ENCODE results near the gene C2.

The C2 gene

GRCh38 chr6:31948753-31949413 is 21.4 kb downstream of the C2 start:
- H3K9ac ChIP-seq (ENCODE audit: low read depth, low read length), result no peak overlapping the region
- H3K4me1 ChIP-seq (ENCODE audit: insufficient read depth, low read length), result no peaks in the 10 kb centered on the region
- no peaks in the 10 kb centered on the region for H3K9me3 ChIP-seq (ENCODE audit: insufficient read depth, low read depth, low read length)
- H3K36me3 ChIP-seq (ENCODE audit: insufficient read depth, low read depth, low read length), result peaks cover 32% of the 10 kb centered on the region
- no peak overlapping the region for H3K27ac ChIP-seq (ENCODE audit: low read length)
- no peak overlapping the region for H3K4me3 ChIP-seq (ENCODE audit: low read length)
- H3K27me3 ChIP-seq (ENCODE audit: insufficient read depth, low read length), result peaks cover 31% of the 10 kb centered on the region

- Histone ChIP-seq H3K9me3 (ENCODE audit: insufficient read depth, low read depth, low read length) (no peaks in the 10 kb centered on the region), H3K27ac (ENCODE audit: low read length) (no peak overlapping the region), H3K9ac (ENCODE audit: low read depth, low read length) (no peak overlapping the region), H3K4me1 (ENCODE audit: insufficient read depth, low read length) (no peaks in the 10 kb centered on the region), H3K4me3 (ENCODE audit: low read length) (no peak overlapping the region), H3K36me3 (ENCODE audit: insufficient read depth, low read depth, low read length) (peaks cover 44% of the 10 kb centered on the region), H3K27me3 (ENCODE audit: insufficient read depth, low read length) (peaks cover 26% of the 10 kb centered on the region)
These were observed 22.5 kb downstream of the C2 start for GRCh38 chr6:31949926-31950548.

DNA sequence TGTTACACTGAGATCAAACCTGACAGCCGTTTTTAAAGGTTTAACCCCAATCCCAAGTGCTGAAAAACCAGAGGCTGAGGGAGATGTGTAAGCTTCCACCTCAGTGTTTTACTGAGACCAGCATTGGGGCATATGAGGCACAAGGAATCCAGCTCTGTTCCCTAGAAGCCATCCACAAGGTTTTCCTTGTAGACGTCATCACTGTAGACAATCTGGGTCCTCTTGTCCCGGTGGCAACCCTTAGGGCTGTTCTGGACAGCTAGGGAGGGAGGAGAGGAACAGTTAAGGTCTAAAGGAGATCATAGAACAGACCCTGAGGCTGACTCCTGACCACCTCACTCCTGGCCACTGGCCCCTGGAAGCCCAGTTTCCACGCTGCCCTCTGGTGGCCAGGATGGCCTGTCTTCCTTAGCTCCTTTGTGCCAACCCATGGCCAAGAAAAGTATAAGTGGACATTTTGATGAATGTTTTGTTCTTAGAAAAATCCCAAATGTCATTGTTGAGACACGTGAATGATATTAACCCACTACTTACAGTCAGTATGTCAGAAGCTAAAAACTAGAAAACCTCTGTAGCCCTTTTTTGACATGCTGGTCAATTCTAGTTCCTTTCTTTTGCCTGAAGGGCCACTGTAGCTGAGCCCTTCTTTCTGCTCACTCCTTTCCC is 24.8 kb downstream of the C2 start:
- Histone ChIP-seq H3K27ac (ENCODE audit: low read length) (no peak overlapping the region), H3K27me3 (ENCODE audit: insufficient read depth, low read length) (peaks cover 11% of the 10 kb centered on the region; the same call in 1 of the 2 replicates), H3K9me3 (ENCODE audit: insufficient read depth, low read depth, low read length) (no peaks in the 10 kb centered on the region), H3K9ac (ENCODE audit: low read depth, low read length) (no peak overlapping the region), H3K36me3 (ENCODE audit: insufficient read depth, low read depth, low read length) (peaks cover 63% of the 10 kb centered on the region), H3K4me1 (ENCODE audit: insufficient read depth, low read length) (no peaks in the 10 kb centered on the region), H3K4me3 (ENCODE audit: low read length) (no peak overlapping the region)

DNA sequence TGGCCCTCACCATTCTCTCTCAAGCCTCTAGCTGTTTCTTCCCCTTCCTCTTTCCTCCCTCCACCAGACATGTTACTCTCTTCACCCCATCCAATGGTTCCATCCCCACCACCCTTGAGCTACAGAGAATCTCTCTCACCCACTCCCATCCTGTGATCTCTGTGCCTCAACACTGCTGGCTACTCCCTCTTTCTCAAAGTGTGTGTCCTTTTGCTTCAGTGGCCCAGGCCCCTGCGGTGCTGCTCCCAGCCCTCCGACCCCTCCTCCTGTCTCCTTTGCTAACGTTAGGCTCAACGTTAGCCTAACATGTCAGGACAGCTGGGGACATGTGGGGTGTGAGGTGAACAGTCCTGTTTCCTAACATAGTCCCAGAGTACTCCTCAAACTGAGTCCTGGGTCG is 25.4 kb downstream of the C2 start:
- peaks cover 2% of the 10 kb centered on the region; the same call in 1 of the 2 replicates for H3K4me1 ChIP-seq (ENCODE audit: insufficient read depth, low read length)
- H3K9me3 ChIP-seq (ENCODE audit: insufficient read depth, low read depth, low read length), result no peaks in the 10 kb centered on the region
- H3K4me3 ChIP-seq (ENCODE audit: low read length), result no peak overlapping the region
- H3K9ac ChIP-seq (ENCODE audit: low read depth, low read length), result no peak overlapping the region
- H3K36me3 ChIP-seq (ENCODE audit: insufficient read depth, low read depth, low read length), result peaks cover 66% of the 10 kb centered on the region
- H3K27ac ChIP-seq (ENCODE audit: low read length), result no peak overlapping the region
- peaks cover 5% of the 10 kb centered on the region; the same call in 1 of the 2 replicates for H3K27me3 ChIP-seq (ENCODE audit: insufficient read depth, low read length)

DNA sequence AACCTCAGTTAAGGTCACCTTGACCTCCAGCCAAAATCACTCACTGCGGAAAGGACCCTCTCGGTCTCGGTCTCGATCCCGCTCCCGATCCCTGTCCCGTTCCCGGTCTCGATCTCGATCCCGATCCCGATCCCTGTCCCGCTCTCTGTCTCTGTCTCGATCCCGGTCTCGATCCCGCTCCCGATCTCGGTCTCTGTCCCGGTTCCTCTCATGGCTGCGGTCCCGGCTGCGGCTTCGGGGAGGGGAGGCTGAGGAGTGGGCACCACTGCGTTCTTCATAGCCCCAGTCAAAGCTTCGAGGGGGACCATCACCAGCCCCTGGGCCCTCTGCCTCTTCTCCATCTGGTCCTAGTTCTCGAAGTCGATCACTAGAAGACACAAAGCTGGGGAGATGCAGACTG is 27.0 kb downstream of the C2 start:
- Histone ChIP-seq H3K36me3 (ENCODE audit: insufficient read depth, low read depth, low read length) (peaks cover 66% of the 10 kb centered on the region), H3K9ac (ENCODE audit: low read depth, low read length) (no peak overlapping the region)

DNA sequence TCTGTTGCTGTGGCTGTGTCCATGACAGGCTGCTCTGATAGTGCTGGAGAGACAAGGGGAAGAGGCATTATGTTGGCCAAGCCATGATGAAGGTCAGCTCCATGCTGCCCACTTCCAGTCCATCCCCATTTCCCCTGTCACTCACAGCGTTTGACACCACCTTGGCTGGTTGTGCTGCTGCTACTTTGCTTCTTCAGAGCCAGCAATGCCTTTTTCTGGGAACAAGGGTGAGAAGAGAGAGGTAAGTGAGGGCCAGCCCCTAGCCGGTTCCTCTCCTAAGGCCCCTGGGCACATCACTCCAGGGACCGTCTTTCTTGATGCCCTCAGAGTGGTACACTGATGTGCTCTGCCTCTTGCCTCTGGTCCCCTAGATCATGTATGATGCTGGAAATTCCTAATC is 29.3 kb downstream of the C2 start:
- Histone ChIP-seq H3K4me3 (ENCODE audit: low read length) (no peak overlapping the region), H3K36me3 (ENCODE audit: insufficient read depth, low read depth, low read length) (peaks cover 72% of the 10 kb centered on the region), H3K27me3 (ENCODE audit: insufficient read depth, low read length) (no peaks in the 10 kb centered on the region), H3K9ac (ENCODE audit: low read depth, low read length) (no peak overlapping the region), H3K9me3 (ENCODE audit: insufficient read depth, low read depth, low read length) (no peaks in the 10 kb centered on the region), H3K27ac (ENCODE audit: low read length) (no peak overlapping the region), H3K4me1 (ENCODE audit: insufficient read depth, low read length) (peaks cover 10% of the 10 kb centered on the region; the same call in 1 of the 2 replicates)

More for the DNA sequence above, 27.0 kb downstream of the C2 start:
- Histone ChIP-seq H3K4me3 (ENCODE audit: low read length) (no peak overlapping the region), H3K9me3 (ENCODE audit: insufficient read depth, low read depth, low read length) (no peaks in the 10 kb centered on the region), H3K27ac (ENCODE audit: low read length) (no peak overlapping the region), H3K27me3 (ENCODE audit: insufficient read depth, low read length) (no peaks in the 10 kb centered on the region), H3K4me1 (ENCODE audit: insufficient read depth, low read length) (peaks cover 5% of the 10 kb centered on the region; the same call in 1 of the 2 replicates)

DNA sequence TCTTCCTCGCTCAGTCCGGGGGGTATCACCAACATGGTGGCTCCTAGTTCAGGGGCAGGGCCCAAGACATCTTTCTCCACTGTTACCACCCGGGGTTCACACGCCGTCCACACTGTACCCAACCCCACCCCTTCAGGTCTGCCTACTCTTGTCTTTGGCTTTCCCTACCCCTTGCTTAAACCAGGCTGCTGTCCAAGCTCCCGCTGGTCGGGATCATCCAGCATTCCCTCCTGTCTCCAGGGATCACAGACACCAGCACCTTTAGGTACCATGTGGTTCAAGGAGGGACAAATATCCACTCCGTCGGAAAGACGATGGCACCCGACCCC is 30.9 kb downstream of the C2 start:
- peaks cover 71% of the 10 kb centered on the region for H3K36me3 ChIP-seq (ENCODE audit: insufficient read depth, low read depth, low read length)
- H3K4me1 ChIP-seq (ENCODE audit: insufficient read depth, low read length), result peaks cover 10% of the 10 kb centered on the region; the same call in 1 of the 2 replicates
- H3K9me3 ChIP-seq (ENCODE audit: insufficient read depth, low read depth, low read length), result no peaks in the 10 kb centered on the region
- peak overlapping the region; percentile 90 for H3K4me3 ChIP-seq (ENCODE audit: low read length)
- H3K27me3 ChIP-seq (ENCODE audit: insufficient read depth, low read length), result no peaks in the 10 kb centered on the region
- H3K27ac ChIP-seq (ENCODE audit: low read length), result no peak overlapping the region
- H3K9ac ChIP-seq (ENCODE audit: low read depth, low read length), result peak overlapping the region; percentile 90

- no peaks in the 10 kb centered on the region for H3K9me3 ChIP-seq (ENCODE audit: insufficient read depth, low read depth, low read length)
- H3K27ac ChIP-seq (ENCODE audit: low read length), result peak within 1 kb of the TSS; percentile 75
- H3K4me1 ChIP-seq (ENCODE audit: insufficient read depth, low read length), result peaks cover 10% of the 10 kb centered on the region; the same call in 1 of the 2 replicates
- no peaks in the 10 kb centered on the region for H3K27me3 ChIP-seq (ENCODE audit: insufficient read depth, low read length)
- peak within 1 kb of the TSS; percentile 90 for H3K4me3 ChIP-seq (ENCODE audit: low read length)
- peaks cover 71% of the 10 kb centered on the region for H3K36me3 ChIP-seq (ENCODE audit: insufficient read depth, low read depth, low read length)
- H3K9ac ChIP-seq (ENCODE audit: low read depth, low read length), result peak within 1 kb of the TSS; percentile 92
These were observed 31.5 kb downstream of the C2 start, which contains the start of the genes NELFE and SKIC2 for GRCh38 chr6:31958741-31959739. Gene NELFE (minus strand): TSS chr6:31958971. CDS start chr6:31958446, 525 bp downstream. Gene SKIC2 (plus strand): TSS chr6:31959175. CDS start chr6:31959193, 18 bp downstream.

- Histone ChIP-seq H3K4me1 (ENCODE audit: insufficient read depth, low read length) (peaks cover 10% of the 10 kb centered on the region; the same call in 1 of the 2 replicates), H3K9ac (ENCODE audit: low read depth, low read length) (no peak overlapping the region), H3K9me3 (ENCODE audit: insufficient read depth, low read depth, low read length) (no peaks in the 10 kb centered on the region), H3K27ac (ENCODE audit: low read length) (no peak overlapping the region), H3K4me3 (ENCODE audit: low read length) (no peak overlapping the region), H3K36me3 (ENCODE audit: insufficient read depth, low read depth, low read length) (peaks cover 72% of the 10 kb centered on the region), H3K27me3 (ENCODE audit: insufficient read depth, low read length) (no peaks in the 10 kb centered on the region)
These were observed 34.1 kb downstream of the C2 start for GRCh38 chr6:31961616-31962015.

DNA sequence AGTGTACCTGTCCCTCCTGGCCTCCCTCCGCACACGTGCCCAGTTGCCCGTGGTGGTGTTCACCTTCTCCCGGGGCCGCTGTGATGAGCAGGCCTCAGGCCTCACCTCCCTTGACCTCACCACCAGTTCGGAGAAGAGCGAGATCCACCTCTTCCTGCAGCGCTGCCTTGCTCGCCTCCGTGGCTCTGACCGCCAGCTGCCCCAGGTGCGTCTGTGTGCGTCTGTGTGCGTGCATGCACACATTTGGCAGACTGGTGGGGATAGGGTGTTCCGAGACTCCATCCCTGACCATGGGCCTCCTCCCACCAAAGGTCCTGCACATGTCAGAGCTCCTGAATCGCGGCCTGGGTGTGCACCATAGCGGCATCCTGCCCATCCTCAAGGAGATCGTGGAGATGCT is 36.4 kb downstream of the C2 start:
- H3K9me3 ChIP-seq (ENCODE audit: insufficient read depth, low read depth, low read length), result no peaks in the 10 kb centered on the region
- H3K27ac ChIP-seq (ENCODE audit: low read length), result no peak overlapping the region
- no peak overlapping the region for H3K4me3 ChIP-seq (ENCODE audit: low read length)
- H3K4me1 ChIP-seq (ENCODE audit: insufficient read depth, low read length), result 0 out of 2 replicates have a peak, but pooled peaks cover 7% of the 10 kb centered on the region
- H3K27me3 ChIP-seq (ENCODE audit: insufficient read depth, low read length), result no peaks in the 10 kb centered on the region
- H3K9ac ChIP-seq (ENCODE audit: low read depth, low read length), result no peak overlapping the region
- H3K36me3 ChIP-seq (ENCODE audit: insufficient read depth, low read depth, low read length), result peaks cover 86% of the 10 kb centered on the region

DNA sequence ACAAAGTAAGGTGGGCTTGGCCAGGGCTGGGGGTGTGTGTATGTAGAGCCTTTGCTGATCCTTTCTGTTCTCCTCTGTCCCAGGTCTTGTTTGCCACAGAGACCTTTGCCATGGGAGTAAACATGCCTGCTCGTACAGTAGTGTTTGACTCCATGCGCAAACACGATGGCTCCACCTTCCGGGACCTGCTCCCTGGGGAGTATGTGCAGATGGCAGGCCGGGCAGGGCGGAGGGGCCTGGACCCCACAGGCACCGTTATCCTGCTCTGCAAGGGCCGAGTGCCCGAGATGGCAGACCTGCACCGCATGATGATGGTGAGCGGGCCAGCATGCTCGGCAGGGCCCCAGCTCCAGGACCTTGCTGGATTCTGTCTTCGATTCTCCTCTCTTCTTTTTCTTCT is 38.2 kb downstream of the C2 start:
- Histone ChIP-seq H3K27me3 (ENCODE audit: insufficient read depth, low read length) (no peaks in the 10 kb centered on the region), H3K9ac (ENCODE audit: low read depth, low read length) (no peak overlapping the region), H3K9me3 (ENCODE audit: insufficient read depth, low read depth, low read length) (no peaks in the 10 kb centered on the region), H3K27ac (ENCODE audit: low read length) (no peak overlapping the region), H3K36me3 (ENCODE audit: insufficient read depth, low read depth, low read length) (peaks cover 96% of the 10 kb centered on the region), H3K4me1 (ENCODE audit: insufficient read depth, low read length) (no peaks in the 10 kb centered on the region), H3K4me3 (ENCODE audit: low read length) (no peak overlapping the region)

Measured in iPS-20b (cell line).